GM20000 (cell line): ENCODE results near the gene ZNF708.
"Not testable (repeated sequence)": the region's sequence is repeated elsewhere in the genome, so short reads cannot be mapped to it uniquely, and the experiment has no call there.

Experiments used
- DNase-seq: peaks from one replicate; pipeline ENCODE4 v3.0.0; 2012; ENCODE audit warnings: low spot score
- CTCF ChIP-seq: IDR thresholded peaks from 2 replicates; pipeline ENCODE4 v1.5.1; 2012; ENCODE audit warnings: mild to moderate bottlenecking, control low read depth; ENCODE audit errors: extremely low read depth, missing control alignments

The ZNF708 gene

GRCh38 chr19:21326169-21326568, 3.0 kb downstream of the ZNF708 start:
- DNase-seq: no peak
- TF ChIP-seq CTCF: no peak

GRCh38 chr19:21323000-21323399, 6.2 kb downstream of the ZNF708 start:
- DNase-seq: no peak
- no peak for TF ChIP-seq CTCF

- DNase-seq: no peak
- no peak for TF ChIP-seq CTCF
Measured at GRCh38 chr19:21322528-21322927, 6.7 kb downstream of the ZNF708 start.

GRCh38 chr19:21321996-21322395, 7.2 kb downstream of the ZNF708 start:
- no peak for DNase-seq
- TF ChIP-seq CTCF: no peak

GRCh38 chr19:21321134-21321533, 8.1 kb downstream of the ZNF708 start:
- no peak for DNase-seq
- no peak for TF ChIP-seq CTCF

GRCh38 chr19:21317821-21318220, 11.4 kb downstream of the ZNF708 start:
- no peak for DNase-seq
- TF ChIP-seq CTCF: no peak

- no peak for TF ChIP-seq CTCF
- DNase-seq: no peak
Measured at GRCh38 chr19:21314676-21315075, 14.5 kb downstream of the ZNF708 start.

- not testable (repeated sequence) for DNase-seq
Measured at GRCh38 chr19:21312807-21313206, 16.4 kb downstream of the ZNF708 start.
